ENCODE data around the gene HYAL4.

DNA sequence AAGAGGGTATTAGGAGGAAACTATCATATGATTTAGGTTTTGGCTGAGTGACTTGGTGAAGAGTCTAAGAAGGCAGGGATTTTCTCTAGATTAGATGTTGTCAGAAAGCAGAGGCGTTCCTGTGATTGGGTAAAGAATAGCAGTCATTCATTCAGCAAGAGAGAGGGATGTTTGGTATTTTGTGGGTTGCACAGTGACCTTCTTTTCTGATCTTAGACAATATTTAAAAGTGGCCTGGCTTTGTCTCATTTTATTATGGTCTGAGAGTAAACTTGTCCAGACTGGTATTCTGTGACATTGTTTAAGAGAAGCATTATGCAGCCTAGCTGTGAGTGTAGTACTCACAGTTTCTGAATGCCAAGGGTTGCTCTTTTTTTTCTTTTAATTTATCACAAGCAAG, 18.5 kb downstream of the HYAL4 start:
- TF ChIP-seq, protein P1, sequence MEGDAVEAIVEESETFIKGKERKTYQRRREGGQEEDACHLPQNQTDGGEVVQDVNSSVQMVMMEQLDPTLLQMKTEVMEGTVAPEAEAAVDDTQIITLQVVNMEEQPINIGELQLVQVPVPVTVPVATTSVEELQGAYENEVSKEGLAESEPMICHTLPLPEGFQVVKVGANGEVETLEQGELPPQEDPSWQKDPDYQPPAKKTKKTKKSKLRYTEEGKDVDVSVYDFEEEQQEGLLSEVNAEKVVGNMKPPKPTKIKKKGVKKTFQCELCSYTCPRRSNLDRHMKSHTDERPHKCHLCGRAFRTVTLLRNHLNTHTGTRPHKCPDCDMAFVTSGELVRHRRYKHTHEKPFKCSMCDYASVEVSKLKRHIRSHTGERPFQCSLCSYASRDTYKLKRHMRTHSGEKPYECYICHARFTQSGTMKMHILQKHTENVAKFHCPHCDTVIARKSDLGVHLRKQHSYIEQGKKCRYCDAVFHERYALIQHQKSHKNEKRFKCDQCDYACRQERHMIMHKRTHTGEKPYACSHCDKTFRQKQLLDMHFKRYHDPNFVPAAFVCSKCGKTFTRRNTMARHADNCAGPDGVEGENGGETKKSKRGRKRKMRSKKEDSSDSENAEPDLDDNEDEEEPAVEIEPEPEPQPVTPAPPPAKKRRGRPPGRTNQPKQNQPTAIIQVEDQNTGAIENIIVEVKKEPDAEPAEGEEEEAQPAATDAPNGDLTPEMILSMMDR (IDR thresholded peaks at IDR 0.05 in 8 of 11, conservative IDR thresholded peaks at IDR 0.05 in 3 of 11): no peak
- no peak for TF ChIP-seq POLR2A (IDR thresholded peaks at IDR 0.05)

Data from spleen (tissue), 7 donors.